IMR-90 (cell line): Measurements from ENCODE around the gene ZNF213. TPM values are rescaled to one million over a fixed set of nuclear protein-coding genes. Genes with fewer than 3 reads are reported as not detected.

Experiments
- ATAC-seq: fragments of 200-7000 bp; cut with Tn5 transposase; 2 replicates; pipeline ENCODE4 v1.9.1; 2020; ENCODE audit warnings: low read depth, mild to moderate bottlenecking, moderate library complexity
- BruUV-seq: library from RNA; stranded (reverse); fragments of 400-500 nt; replicated peaks from 2 replicates; lab custom pipeline; 2021; lab: Mats Ljungman, UMichigan
- CTCF ChIA-PET: fragments of 300-600 bp; formaldehyde crosslinking; extraction: SDS; loops from one replicate; lab custom pipeline; 2021; ENCODE audit warnings: antibody characterized with exemption; lab: Yijun Ruan, JAX
- POLR2A ChIA-PET: fragments of 300-600 bp; sonication (Branson Sonifier 250); formaldehyde crosslinking; loops from one replicate; lab custom pipeline; 2022; ENCODE audit warnings: antibody characterized with exemption; ENCODE audit not compliant: unreplicated experiment; lab: Charles Lee
- DNase-seq: peaks from one replicate; pipeline ENCODE4 v3.0.0; 2013
- H2AFZ ChIP-seq: replicated peaks from 2 replicates; pipeline ENCODE3; 2013; ENCODE audit warnings: low read length, mild to moderate bottlenecking; ENCODE audit not compliant: poor library complexity
- H2AK5ac ChIP-seq: 2 replicates; pipeline ENCODE4 v1.6.1; 2013; ENCODE audit warnings: low read depth, low read length, inconsistent platforms
- H2AK9ac ChIP-seq: replicated peaks from 2 replicates; pipeline ENCODE3; 2013; ENCODE audit warnings: mild to moderate bottlenecking, low read depth, low read length, moderate library complexity; ENCODE audit not compliant: poor library complexity
- H2BK120ac ChIP-seq: 2 replicates; pipeline ENCODE4 v1.6.1; 2013; ENCODE audit warnings: low read depth, low read length, inconsistent platforms
- H2BK15ac ChIP-seq: 3 replicates; pipeline ENCODE4 v1.6.1; 2013; ENCODE audit warnings: low read depth, low read length, inconsistent platforms
- H2BK20ac ChIP-seq: 2 replicates; pipeline ENCODE4 v1.6.1; 2013; ENCODE audit warnings: low read depth, mild to moderate bottlenecking, inconsistent platforms, low read length, moderate library complexity
- H2BK5ac ChIP-seq: 2 replicates; pipeline ENCODE4 v1.6.1; 2013; ENCODE audit warnings: mild to moderate bottlenecking, low read depth, low read length, inconsistent platforms; ENCODE audit not compliant: poor library complexity, severe bottlenecking
- H3K14ac ChIP-seq: replicated peaks from 2 replicates; pipeline ENCODE4 v1.6.1; 2013; ENCODE audit warnings: low read depth, low read length, inconsistent platforms
- H3K18ac ChIP-seq: 2 replicates; pipeline ENCODE4 v1.6.1; 2013; ENCODE audit warnings: low read depth, low read length, control low read depth
- H3K23ac ChIP-seq: 2 replicates; pipeline ENCODE4 v1.6.1; 2013; ENCODE audit warnings: low read depth, low read length, inconsistent platforms
- H3K27ac ChIP-seq: 2 replicates; pipeline ENCODE4 v1.5.1; 2013; ENCODE audit warnings: mild to moderate bottlenecking, control low read depth, low read length; ENCODE audit not compliant: insufficient read depth
- H3K27me3 ChIP-seq: 2 replicates; pipeline ENCODE4 v1.6.1; 2013; ENCODE audit warnings: low read length; ENCODE audit not compliant: control insufficient read depth, insufficient read depth
- H3K36me3 ChIP-seq: 2 replicates; pipeline ENCODE4 v1.6.1; 2013; ENCODE audit warnings: low read length, mixed read lengths; ENCODE audit not compliant: control insufficient read depth, insufficient read depth
- H3K4ac ChIP-seq: 2 replicates; pipeline ENCODE4 v1.6.1; 2013; ENCODE audit warnings: low read depth, low read length, inconsistent platforms
- H3K4me1 ChIP-seq: 2 replicates; pipeline ENCODE4 v1.6.1; 2013; ENCODE audit warnings: low read length, mixed read lengths; ENCODE audit not compliant: control insufficient read depth, insufficient read depth
- H3K4me2 ChIP-seq: 2 replicates; pipeline ENCODE4 v1.6.1; 2013; ENCODE audit warnings: low read depth, mild to moderate bottlenecking, control low read depth, low read length, moderate library complexity
- H3K4me3 ChIP-seq: 2 replicates; pipeline ENCODE4 v1.5.1; 2013; ENCODE audit warnings: low read depth, mild to moderate bottlenecking, control low read depth, low read length, moderate library complexity; ENCODE audit not compliant: insufficient read depth
- H3K56ac ChIP-seq: 2 replicates; pipeline ENCODE4 v1.6.1; 2013; ENCODE audit warnings: low read length, inconsistent platforms; ENCODE audit not compliant: insufficient read depth; ENCODE audit errors: extremely low read depth
- H3K79me1 ChIP-seq, 2 experiments: 2 replicates each; pipeline ENCODE4 v1.6.1; 2013; ENCODE audit warnings: low read length in 2 of 2, inconsistent platforms in 1 of 2, low read depth in 1 of 2
- H3K9ac ChIP-seq: 2 replicates; pipeline ENCODE4 v1.6.1; 2013; ENCODE audit warnings: low read depth, low read length, control low read depth
- H3K9me1 ChIP-seq: 2 replicates; pipeline ENCODE4 v1.6.1; 2013; ENCODE audit warnings: low read length, inconsistent platforms; ENCODE audit not compliant: insufficient read depth
- H3K9me3 ChIP-seq: 2 replicates; pipeline ENCODE4 v1.6.1; 2013; ENCODE audit warnings: low read length; ENCODE audit not compliant: control insufficient read depth, insufficient read depth
- H4K20me1 ChIP-seq: 2 replicates; pipeline ENCODE4 v1.6.1; 2013; ENCODE audit warnings: low read length, inconsistent platforms; ENCODE audit not compliant: insufficient read depth
- H4K5ac ChIP-seq: 2 replicates; pipeline ENCODE4 v1.6.1; 2013; ENCODE audit warnings: mild to moderate bottlenecking, low read depth, low read length, control low read depth
- H4K8ac ChIP-seq, 2 experiments: 2 replicates each; pipeline ENCODE4 v1.6.1; 2013; ENCODE audit warnings: low read depth in 2 of 2, low read length in 2 of 2, control low read depth in 1 of 2, inconsistent platforms in 1 of 2
- H4K91ac ChIP-seq: 2 replicates; pipeline ENCODE4 v1.6.1; 2013; ENCODE audit warnings: low read depth, low read length, inconsistent platforms; ENCODE audit not compliant: insufficient read depth
- BHLHE40 ChIP-seq: fragments of 150-350 bp; IDR thresholded peaks from 2 replicates; pipeline ENCODE4 v1.6.1; 2016; ENCODE audit warnings: mild to moderate bottlenecking, low read depth, low read length
- CEBPB ChIP-seq: IDR thresholded peaks from 2 replicates; pipeline ENCODE4 v1.6.1; 2012; ENCODE audit warnings: low read depth, low read length, improper control_type of control experiment
- FOS ChIP-seq: fragments of 150-350 bp; IDR thresholded peaks from 2 replicates; pipeline ENCODE4 v1.6.1; 2016; ENCODE audit warnings: low read depth, low read length
- MAFK ChIP-seq: IDR thresholded peaks from 2 replicates; pipeline ENCODE4 v1.6.1; 2012; ENCODE audit warnings: low read depth, low read length, improper control_type of control experiment
- NFE2L2 ChIP-seq: fragments of 150-350 bp; IDR thresholded peaks from 2 replicates; pipeline ENCODE4 v1.6.1; 2016; ENCODE audit warnings: low read depth, mild to moderate bottlenecking, low read length
- POLR2A ChIP-seq: IDR thresholded peaks from 2 replicates; pipeline ENCODE4 v1.6.1; 2012; ENCODE audit warnings: mild to moderate bottlenecking, low read depth, low read length
- RAD21 ChIP-seq: IDR thresholded peaks from 2 replicates; pipeline ENCODE4 v1.6.1; 2012; ENCODE audit warnings: low read length, improper control_type of control experiment
- RCOR1 ChIP-seq: IDR thresholded peaks from 2 replicates; pipeline ENCODE4 v1.6.1; 2012; ENCODE audit warnings: mild to moderate bottlenecking, low read length, improper control_type of control experiment; ENCODE audit not compliant: insufficient replicate concordance
- SMC3 ChIP-seq: fragments of 150-350 bp; IDR thresholded peaks from 2 replicates; pipeline ENCODE4 v1.6.1; 2016; ENCODE audit warnings: low read depth, mild to moderate bottlenecking, antibody characterized with exemption, low read length, moderate library complexity
- WGBS, 2 experiments: methylation state at CpG; one replicate each; pipeline versions ENCODE4 v1.1.5 to v1.1.7; 2013; ENCODE audit warnings: missing lambda C conversion rate in 2 of 2; ENCODE audit not compliant: insufficient read length in 1 of 2; ENCODE audit errors: extremely low coverage in 2 of 2; 5-methylcytosine and 5-hydroxymethylcytosine counted together
- dilution Hi-C: fragments of 300-500 bp; cut with HindIII; formaldehyde crosslinking; loops from one replicate; pipeline ENCODE4 v1.14.3; 2018; ENCODE audit warnings: low sequenced_read_pairs; ENCODE audit not compliant: unreplicated experiment
- in situ Hi-C: fragments of 300-500 bp; cut with MboI; formaldehyde crosslinking; loops from 3 replicates; pipeline ENCODE4 v1.14.3; 2019; ENCODE audit warnings: low sequenced_read_pairs, inconsistent platforms, mixed read lengths
- intact Hi-C: fragments of 100-400 bp; cut with micrococcal nuclease; formaldehyde crosslinking; loops from 2 replicates; pipeline ENCODE4 v1.10.0; 2022
- polyA plus RNA-seq, 3 experiments: library from polyadenylated mRNA; depleted of rRNA; stranded (reverse); fragments of >200 nt; gene quantifications; 2 replicates each; pipeline ENCODE4 v1.2.3, GENCODE V29; 2012; ENCODE audit warnings: low replicate concordance in 1 of 3
- total RNA-seq: library from RNA; depleted of rRNA; stranded (reverse); fragments of >200 nt; gene quantifications from 2 replicates; pipeline ENCODE4 v1.2.3, GENCODE V29; 2012
- TF ChIP-seq, protein P1 (sequence below): fragments of 150-350 bp; IDR thresholded peaks from 2 replicates; pipeline ENCODE4 v1.6.1; 2017; ENCODE audit warnings: mild to moderate bottlenecking, antibody characterized with exemption, low read length, low read depth
- TF ChIP-seq, protein P2 (sequence below): fragments of 150-350 bp; IDR thresholded peaks from 2 replicates; pipeline ENCODE4 v1.6.1; 2016; ENCODE audit warnings: low read depth, mild to moderate bottlenecking, low read length, moderate library complexity, borderline replicate concordance
- TF ChIP-seq, protein P3 (sequence below): conservative IDR thresholded peaks from 2 replicates; pipeline ENCODE4 v1.5.1; 2012; ENCODE audit warnings: mild to moderate bottlenecking, low read depth, low read length, improper control_type of control experiment

ZNF213 gene
- total and polyA plus RNA-seq, 2 of the 4 experiments (the other 2 are of a cell fraction) = 0.72 to 4.0 TPM

DNA sequence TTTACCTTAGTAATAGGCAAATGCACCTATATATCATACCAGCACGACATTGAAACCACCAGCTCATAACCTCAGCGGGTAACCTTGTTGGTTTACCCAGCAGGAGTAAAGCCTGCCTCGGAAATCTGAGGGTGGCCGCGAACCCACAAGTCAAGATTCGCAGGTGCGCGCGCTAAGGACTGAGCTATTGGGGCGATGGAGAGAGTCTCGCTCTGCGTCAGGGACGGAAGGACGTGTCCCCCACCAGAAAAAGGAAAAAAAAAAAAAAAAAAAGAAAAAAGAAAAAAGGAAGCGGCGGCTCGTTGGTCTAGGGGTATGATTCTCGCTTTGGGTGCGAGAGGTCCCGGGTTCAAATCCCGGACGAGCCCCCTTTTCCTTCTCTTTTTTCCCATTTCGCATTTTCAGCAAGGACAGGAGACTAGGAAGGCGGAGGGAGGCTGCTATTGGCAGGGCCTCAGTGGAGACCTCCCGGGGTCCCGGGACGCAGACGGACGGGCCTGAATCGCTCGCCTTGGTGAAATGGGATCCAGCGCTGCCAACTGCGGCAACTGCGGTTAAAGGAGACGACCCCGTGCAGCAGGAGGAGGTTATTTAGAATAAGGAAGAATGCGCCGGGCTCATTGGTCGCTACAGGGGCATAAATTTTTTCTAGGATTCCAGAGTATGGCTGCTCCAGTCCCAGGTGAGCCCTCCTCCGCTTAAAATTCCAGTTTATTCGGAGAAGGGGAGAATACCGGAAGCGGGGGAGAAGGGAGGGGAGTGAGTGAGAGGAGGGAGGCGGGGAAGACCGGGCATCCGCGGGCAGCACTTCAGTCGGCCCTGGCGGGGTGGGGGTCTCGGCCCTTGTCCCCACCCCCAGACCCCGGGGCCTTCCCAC is 53.2 kb downstream of the ZNF213 start, which contains the start of gene OR1F1 (continued):
- TF ChIP-seq FOS (no peak), NFE2L2 (no peak)

DNA sequence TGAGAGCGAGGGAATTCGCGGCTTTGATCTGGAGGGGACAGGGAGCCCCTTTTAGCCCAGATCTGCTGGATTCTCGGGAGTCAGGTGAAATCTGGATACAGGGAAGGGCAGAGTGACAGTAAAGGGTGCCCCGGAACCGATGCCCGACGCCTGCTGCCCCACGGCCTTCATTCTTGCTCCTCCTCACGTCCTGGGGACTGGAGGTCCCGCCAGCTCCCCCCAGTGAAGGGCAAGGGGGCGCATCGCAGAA is 53.8 kb downstream of the ZNF213 start:
- no peak for ATAC-seq
- dilution Hi-C loops = no loop called here
- 3% methylated on average over 9 of the region's 13 CpGs; no CpG with 5 or more reads in 1 of the 2 experiments for WGBS, 2 experiments

More for the DNA sequence above, 53.8 kb downstream of the ZNF213 start:
- H2AFZ ChIP-seq = peak overlapping the region; percentile 99
- H3K9ac ChIP-seq = peak overlapping the region; percentile 55
- peaks cover 2% of the 10 kb centered on the region for H4K20me1 ChIP-seq
- no peak overlapping the region; the same call in 1 of the 2 replicates for H3K14ac ChIP-seq
- H4K5ac ChIP-seq = no peak overlapping the region
- no peak overlapping the region for H2BK120ac ChIP-seq
- ChIA-PET CTCF (no interaction called here), POLR2A (interaction anchor here (0.5 kb wide), 1 partner anchor 112 kb away, joined by 3 read pairs; no protein-coding TSS in a partner anchor)
- peak overlapping the region; percentile 81 for H3K4me2 ChIP-seq
- no peak for TF ChIP-seq MAFK
- no peak for TF ChIP-seq FOS
- TF ChIP-seq CEBPB = no peak
- TF ChIP-seq, protein P1, sequence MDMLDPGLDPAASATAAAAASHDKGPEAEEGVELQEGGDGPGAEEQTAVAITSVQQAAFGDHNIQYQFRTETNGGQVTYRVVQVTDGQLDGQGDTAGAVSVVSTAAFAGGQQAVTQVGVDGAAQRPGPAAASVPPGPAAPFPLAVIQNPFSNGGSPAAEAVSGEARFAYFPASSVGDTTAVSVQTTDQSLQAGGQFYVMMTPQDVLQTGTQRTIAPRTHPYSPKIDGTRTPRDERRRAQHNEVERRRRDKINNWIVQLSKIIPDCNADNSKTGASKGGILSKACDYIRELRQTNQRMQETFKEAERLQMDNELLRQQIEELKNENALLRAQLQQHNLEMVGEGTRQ = no peak
- TF ChIP-seq BHLHE40 = no peak
- no peak for TF ChIP-seq RAD21
- no peak for TF ChIP-seq RCOR1
- TF ChIP-seq SMC3 = no peak
- TF ChIP-seq, protein P2, sequence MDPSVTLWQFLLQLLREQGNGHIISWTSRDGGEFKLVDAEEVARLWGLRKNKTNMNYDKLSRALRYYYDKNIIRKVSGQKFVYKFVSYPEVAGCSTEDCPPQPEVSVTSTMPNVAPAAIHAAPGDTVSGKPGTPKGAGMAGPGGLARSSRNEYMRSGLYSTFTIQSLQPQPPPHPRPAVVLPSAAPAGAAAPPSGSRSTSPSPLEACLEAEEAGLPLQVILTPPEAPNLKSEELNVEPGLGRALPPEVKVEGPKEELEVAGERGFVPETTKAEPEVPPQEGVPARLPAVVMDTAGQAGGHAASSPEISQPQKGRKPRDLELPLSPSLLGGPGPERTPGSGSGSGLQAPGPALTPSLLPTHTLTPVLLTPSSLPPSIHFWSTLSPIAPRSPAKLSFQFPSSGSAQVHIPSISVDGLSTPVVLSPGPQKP = no peak
- TF ChIP-seq, protein P3, sequence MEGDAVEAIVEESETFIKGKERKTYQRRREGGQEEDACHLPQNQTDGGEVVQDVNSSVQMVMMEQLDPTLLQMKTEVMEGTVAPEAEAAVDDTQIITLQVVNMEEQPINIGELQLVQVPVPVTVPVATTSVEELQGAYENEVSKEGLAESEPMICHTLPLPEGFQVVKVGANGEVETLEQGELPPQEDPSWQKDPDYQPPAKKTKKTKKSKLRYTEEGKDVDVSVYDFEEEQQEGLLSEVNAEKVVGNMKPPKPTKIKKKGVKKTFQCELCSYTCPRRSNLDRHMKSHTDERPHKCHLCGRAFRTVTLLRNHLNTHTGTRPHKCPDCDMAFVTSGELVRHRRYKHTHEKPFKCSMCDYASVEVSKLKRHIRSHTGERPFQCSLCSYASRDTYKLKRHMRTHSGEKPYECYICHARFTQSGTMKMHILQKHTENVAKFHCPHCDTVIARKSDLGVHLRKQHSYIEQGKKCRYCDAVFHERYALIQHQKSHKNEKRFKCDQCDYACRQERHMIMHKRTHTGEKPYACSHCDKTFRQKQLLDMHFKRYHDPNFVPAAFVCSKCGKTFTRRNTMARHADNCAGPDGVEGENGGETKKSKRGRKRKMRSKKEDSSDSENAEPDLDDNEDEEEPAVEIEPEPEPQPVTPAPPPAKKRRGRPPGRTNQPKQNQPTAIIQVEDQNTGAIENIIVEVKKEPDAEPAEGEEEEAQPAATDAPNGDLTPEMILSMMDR = no peak
- TF ChIP-seq POLR2A = no peak
- no peak overlapping the region for H3K4ac ChIP-seq
- peak overlapping the region; percentile 13 to 20; a peak in 2 of 4 replicates for H4K8ac ChIP-seq
- H3K27me3 ChIP-seq = peaks cover 3% of the 10 kb centered on the region; the same call in 1 of the 2 replicates
- no peak overlapping the region for H2BK20ac ChIP-seq
- peak overlapping the region; percentile 58 for H3K4me3 ChIP-seq
- H3K9me3 ChIP-seq = no peaks in the 10 kb centered on the region
- no peak overlapping the region for H2BK5ac ChIP-seq
- intact Hi-C loops = loop anchor here (2.0 to 5.0 kb wide), 2 partner anchors 74 to 312 kb away; partner anchors contain the start of gene CLUAP1
- H3K23ac ChIP-seq = peak overlapping the region; percentile 82; the same call in 1 of the 2 replicates
- peak overlapping the region; percentile 44 for H2AK9ac ChIP-seq
- H4K91ac ChIP-seq = no peak overlapping the region
- no peak overlapping the region for H3K18ac ChIP-seq
- DNase-seq = no peak
- no peaks in the 10 kb centered on the region for H3K79me1 ChIP-seq
- H2AK5ac ChIP-seq = no peak overlapping the region
- no peak overlapping the region for H3K56ac ChIP-seq
- H2BK15ac ChIP-seq = no peak overlapping the region
- H3K9me1 ChIP-seq = no peaks in the 10 kb centered on the region
- no peak overlapping the region; the same call in 1 of the 2 replicates for H3K27ac ChIP-seq
- no TSS peak for BruUV-seq
- peaks cover 2% of the 10 kb centered on the region; the same call in 1 of the 2 replicates for H3K4me1 ChIP-seq
- H3K36me3 ChIP-seq = no peaks in the 10 kb centered on the region
- in situ Hi-C loops = no loop called here
